ENCODE data around the gene LKAAEAR1. TPM values are rescaled to one million over a fixed set of nuclear protein-coding genes. Genes with fewer than 3 reads are reported as not detected.

Gene LKAAEAR1
- total and polyA plus RNA-seq, 2 of the 13 experiments (the other 11 are each of a cell fraction or from before 2014, with no cell fraction given), result not detected

DNA sequence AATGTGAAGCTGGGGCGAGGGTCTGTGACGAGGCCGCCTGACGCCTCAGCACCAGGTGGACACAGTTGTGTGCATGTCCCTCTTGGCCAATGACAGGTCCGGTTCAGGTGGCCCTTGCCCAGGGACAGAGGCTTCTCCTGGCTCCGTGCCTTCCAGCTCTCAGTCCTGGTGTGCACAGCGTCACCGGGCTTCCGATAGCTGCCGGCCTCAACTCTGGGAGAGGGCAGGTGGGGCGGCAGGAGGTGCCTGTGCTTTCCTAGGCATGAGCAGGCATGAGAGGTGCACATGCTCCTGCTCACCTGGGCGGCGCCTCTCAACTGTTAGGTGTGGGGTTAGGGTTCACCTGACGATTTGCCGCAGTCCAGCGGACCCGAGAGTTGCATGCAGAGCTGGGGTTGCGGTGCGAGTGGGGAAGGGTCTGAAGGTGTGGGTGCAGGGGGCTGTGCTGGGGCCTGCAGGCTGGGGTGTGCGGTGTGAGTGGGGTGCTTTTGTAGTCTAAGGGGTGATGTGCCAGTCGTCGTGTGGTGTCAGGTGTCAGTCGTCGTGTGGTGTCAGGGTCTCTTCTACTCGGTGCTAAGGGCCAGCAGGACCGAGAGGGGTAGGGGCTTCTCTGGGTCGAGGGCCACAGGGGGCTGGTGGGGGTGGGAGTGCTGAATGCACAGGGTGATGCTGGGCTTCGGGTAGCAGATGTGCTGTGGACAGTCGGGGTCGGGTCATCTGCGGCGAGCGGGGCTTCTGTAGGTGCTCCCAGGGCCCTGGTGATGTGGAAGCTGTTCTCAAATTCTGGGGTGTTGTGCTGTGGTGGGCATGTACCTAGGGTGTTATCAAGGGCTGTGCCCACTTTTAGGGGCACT is 31.0 kb downstream of the LKAAEAR1 start (continued):
- TF ChIP-seq ELF1 (CRISPR knock-in tag; IDR thresholded peaks at IDR 0.05) (peak; percentile 57; the same call in 1 of the 2 replicates), POLR2AphosphoS5 (IDR thresholded peaks at IDR 0.05; ENCODE audit: low read depth, low read length) (peak; percentile 54; the same call in 1 of the 2 replicates), ZNF33A (CRISPR knock-in tag; IDR thresholded peaks at IDR 0.05; ENCODE audit: borderline replicate concordance) (no peak), KDM2A (CRISPR knock-in tag; IDR thresholded peaks at IDR 0.05; ENCODE audit: borderline replicate concordance, low read depth) (peak; percentile 82), HMG20B (CRISPR knock-in tag; conservative IDR thresholded peaks at IDR 0.05) (peak; percentile 59; the same call in 1 of the 2 replicates), WIZ (CRISPR knock-in tag; IDR thresholded peaks at IDR 0.05) (peak; percentile 35; the same call in 1 of the 2 replicates), FOSL1 (CRISPR knock-in tag; IDR thresholded peaks at IDR 0.05; ENCODE audit: borderline replicate concordance) (no peak), ZNF724P (CRISPR knock-in tag; IDR thresholded peaks at IDR 0.05; ENCODE audit: borderline replicate concordance) (peak; percentile 94), CBFB (CRISPR knock-in tag; IDR thresholded peaks at IDR 0.05) (no peak; the same call in 1 of the 2 replicates), RORA (CRISPR knock-in tag; IDR thresholded peaks at IDR 0.05) (no peak), HOXD1 (CRISPR knock-in tag; IDR thresholded peaks at IDR 0.05) (no peak; the same call in 1 of the 2 replicates), ZNF616 (CRISPR knock-in tag; IDR thresholded peaks at IDR 0.05; ENCODE audit: low read depth) (peak; percentile 96), RBFOX2 (IDR thresholded peaks at IDR 0.05; ENCODE audit: low read depth, low read length) (no peak), ZNF30 (CRISPR knock-in tag; IDR thresholded peaks at IDR 0.05) (0 out of 2 replicates have a peak, but pooled peaks have one; percentile 38), ARNT (IDR thresholded peaks at IDR 0.05) (no peak)
- TF ChIP-seq, protein P1, sequence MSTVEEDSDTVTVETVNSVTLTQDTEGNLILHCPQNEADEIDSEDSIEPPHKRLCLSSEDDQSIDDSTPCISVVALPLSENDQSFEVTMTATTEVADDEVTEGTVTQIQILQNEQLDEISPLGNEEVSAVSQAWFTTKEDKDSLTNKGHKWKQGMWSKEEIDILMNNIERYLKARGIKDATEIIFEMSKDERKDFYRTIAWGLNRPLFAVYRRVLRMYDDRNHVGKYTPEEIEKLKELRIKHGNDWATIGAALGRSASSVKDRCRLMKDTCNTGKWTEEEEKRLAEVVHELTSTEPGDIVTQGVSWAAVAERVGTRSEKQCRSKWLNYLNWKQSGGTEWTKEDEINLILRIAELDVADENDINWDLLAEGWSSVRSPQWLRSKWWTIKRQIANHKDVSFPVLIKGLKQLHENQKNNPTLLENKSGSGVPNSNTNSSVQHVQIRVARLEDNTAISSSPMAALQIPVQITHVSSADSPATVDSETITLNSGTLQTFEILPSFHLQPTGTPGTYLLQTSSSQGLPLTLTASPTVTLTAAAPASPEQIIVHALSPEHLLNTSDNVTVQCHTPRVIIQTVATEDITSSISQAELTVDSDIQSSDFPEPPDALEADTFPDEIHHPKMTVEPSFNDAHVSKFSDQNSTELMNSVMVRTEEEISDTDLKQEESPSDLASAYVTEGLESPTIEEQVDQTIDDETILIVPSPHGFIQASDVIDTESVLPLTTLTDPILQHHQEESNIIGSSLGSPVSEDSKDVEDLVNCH (CRISPR knock-in tag; IDR thresholded peaks at IDR 0.05), result 0 out of 2 replicates have a peak, but pooled peaks have one; percentile 30
- TF ChIP-seq, protein P2, sequence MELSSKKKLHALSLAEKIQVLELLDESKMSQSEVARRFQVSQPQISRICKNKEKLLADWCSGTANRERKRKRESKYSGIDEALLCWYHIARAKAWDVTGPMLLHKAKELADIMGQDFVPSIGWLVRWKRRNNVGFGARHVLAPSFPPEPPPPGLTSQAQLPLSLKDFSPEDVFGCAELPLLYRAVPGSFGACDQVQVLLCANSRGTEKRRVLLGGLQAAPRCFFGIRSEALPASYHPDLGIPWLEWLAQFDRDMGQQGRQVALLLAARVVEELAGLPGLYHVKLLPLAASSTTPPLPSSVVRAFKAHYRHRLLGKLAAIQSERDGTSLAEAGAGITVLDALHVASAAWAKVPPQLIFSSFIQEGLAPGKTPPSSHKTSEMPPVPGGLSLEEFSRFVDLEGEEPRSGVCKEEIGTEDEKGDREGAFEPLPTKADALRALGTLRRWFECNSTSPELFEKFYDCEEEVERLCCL (CRISPR knock-in tag; IDR thresholded peaks at IDR 0.05; ENCODE audit: borderline replicate concordance), result no peak
- TF ChIP-seq, protein P3, sequence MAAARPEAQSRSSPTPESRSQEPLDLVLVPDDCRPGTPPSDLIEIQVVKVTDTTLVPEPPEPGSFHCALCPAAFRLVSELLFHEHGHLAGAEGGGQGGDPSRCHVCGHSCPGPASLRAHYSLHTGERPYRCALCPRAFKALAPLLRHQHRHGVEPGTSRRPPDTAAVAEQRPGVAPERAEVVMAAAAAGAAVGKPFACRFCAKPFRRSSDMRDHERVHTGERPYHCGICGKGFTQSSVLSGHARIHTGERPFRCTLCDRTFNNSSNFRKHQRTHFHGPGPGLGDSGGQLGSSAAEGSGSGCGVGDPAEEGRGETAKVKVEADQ (CRISPR knock-in tag; IDR thresholded peaks at IDR 0.05; ENCODE audit: borderline replicate concordance), result no peak
- TF ChIP-seq, protein P4, sequence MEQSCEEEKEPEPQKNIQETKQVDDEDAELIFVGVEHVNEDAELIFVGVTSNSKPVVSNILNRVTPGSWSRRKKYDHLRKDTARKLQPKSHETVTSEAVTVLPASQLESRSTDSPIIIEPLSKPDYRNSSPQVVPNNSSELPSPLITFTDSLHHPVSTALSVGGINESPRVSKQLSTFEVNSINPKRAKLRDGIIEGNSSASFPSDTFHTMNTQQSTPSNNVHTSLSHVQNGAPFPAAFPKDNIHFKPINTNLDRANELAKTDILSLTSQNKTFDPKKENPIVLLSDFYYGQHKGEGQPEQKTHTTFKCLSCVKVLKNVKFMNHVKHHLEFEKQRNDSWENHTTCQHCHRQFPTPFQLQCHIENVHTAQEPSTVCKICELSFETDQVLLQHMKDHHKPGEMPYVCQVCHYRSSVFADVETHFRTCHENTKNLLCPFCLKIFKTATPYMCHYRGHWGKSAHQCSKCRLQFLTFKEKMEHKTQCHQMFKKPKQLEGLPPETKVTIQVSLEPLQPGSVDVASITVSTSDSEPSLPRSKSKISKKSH (CRISPR knock-in tag; IDR thresholded peaks at IDR 0.05; ENCODE audit: borderline replicate concordance), result peak; percentile 88
- TF ChIP-seq, protein P5, sequence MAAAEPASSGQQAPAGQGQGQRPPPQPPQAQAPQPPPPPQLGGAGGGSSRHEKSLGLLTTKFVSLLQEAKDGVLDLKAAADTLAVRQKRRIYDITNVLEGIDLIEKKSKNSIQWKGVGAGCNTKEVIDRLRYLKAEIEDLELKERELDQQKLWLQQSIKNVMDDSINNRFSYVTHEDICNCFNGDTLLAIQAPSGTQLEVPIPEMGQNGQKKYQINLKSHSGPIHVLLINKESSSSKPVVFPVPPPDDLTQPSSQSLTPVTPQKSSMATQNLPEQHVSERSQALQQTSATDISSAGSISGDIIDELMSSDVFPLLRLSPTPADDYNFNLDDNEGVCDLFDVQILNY (CRISPR knock-in tag; conservative IDR thresholded peaks at IDR 0.05), result no peak
- TF ChIP-seq, protein P6, sequence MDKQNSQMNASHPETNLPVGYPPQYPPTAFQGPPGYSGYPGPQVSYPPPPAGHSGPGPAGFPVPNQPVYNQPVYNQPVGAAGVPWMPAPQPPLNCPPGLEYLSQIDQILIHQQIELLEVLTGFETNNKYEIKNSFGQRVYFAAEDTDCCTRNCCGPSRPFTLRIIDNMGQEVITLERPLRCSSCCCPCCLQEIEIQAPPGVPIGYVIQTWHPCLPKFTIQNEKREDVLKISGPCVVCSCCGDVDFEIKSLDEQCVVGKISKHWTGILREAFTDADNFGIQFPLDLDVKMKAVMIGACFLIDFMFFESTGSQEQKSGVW (CRISPR knock-in tag; IDR thresholded peaks at IDR 0.05; ENCODE audit: borderline replicate concordance), result no peak

All from HepG2 (cell line).